NCI-H128 (cell line): ENCODE results near the gene KIF3A.
"Not testable (repeated sequence)": the region's sequence is repeated elsewhere in the genome, so short reads cannot be mapped to it uniquely, and the experiment has no call there.

Experiments
- DNase-seq: peaks from one replicate; lab custom pipeline; 2025; ENCODE audit not compliant: unreplicated experiment; lab: John Stamatoyannopoulos, UW

Gene KIF3A

DNA sequence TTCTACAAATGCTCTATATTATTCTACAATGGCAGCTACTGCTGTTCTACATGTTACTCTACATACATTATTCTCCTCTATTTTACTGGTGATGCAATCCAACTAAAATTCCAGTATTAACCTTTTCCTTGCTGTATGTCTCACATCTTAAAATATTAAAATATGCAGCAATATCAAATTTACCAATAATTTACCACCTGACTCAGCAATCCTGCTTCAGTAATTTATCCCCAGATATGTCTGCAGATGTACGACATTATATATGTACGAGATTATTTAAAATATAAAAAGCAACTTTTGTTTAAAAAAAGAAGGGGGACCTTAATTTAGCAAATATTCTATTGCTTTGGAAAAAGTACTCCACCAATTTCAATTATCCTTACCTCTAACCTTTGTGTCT lies 11.6 kb downstream of the KIF3A start:
- no peak for DNase-seq

DNA sequence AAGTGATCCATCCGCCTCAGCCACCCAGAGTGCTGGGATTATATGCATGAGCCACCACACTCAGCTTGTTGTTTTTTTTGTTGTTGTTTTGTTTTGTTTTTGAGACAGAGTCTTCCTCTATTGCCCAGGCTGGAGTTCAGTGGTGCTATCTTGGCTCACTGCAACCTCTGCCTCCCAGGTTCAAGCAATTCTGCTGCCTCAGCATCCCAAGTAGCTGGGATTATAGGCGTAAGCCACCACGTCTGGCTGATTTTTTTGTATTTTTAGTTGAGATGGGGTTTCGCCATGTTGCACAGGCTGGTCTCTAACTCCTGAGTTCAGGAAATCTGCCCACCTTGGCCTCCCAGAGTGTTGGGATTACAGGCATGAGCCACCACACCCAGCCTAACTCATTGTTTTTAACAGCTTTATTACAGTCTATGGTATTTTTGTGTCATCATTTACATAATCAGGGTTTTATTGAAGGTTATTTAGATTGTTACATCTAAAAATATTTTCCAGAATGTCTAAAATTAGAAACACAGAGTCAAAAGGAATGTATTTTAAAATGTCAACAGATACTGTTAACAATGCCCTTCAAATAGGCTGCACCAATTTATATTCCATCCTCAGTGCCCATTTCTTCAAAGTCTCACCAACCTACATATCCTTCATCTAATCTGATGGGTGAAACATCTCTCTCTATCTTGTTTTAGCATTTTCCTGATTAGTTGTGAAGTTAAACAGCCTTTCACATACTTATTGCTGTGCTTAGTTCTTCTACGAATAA lies 18.6 kb downstream of the KIF3A start:
- no peak for DNase-seq

DNA sequence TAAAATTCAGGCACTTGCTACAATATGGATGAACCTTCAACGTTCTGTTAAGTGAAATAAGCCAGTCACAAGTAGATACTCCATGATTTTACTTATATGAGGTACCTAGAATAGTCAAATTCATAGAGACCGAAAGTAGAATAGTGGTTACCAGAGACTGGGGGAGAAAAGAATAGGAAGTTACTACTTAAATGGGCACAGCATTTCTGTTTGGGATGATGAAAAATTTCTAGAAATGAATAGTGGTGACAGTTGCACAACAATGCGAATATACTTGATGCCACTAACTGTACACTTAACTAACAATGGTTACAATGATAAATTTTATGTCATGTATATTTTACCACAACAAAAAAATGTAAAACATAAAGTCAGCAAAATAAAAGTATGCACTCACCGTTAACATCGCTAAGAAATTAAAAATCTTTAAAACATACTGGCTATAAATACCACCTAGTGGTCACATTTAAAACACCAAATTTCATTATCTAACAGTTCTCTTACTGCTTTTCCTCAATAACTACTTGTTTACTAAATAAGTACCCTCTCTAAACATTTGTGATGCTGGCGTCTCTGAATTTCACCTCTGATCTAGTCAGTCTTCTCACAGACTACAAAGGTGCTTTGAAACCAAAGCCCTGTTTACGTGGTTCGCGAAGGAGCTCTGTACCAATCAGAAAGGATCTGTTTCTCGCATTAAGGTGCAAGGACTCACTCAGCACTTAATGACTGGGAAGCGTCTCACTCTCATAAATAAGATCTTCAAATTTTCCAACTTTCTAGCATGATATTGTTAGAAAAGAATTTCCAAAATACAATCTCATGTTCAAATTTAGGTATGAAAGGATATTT lies 22.7 kb downstream of the KIF3A start:
- no peak for DNase-seq

DNA sequence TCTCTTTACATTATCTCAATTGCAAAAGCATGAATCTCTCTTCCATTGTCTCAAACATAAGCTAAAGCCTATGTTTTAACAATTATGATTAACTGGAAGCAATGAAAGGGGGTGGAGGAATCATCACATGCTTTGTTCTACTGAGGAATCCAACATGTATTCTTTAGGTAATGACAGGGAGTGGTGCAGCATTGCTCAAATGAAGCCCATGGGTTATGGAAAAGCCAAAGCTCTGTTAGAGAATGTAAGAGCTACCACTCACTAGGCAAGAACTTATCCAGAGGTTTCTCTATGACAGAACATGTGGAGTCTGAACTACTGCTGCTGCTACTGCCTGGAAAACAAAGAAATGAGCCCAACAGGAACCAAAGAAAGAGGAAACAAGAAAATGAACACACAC lies 28.7 kb downstream of the KIF3A start:
- no peak for DNase-seq

DNA sequence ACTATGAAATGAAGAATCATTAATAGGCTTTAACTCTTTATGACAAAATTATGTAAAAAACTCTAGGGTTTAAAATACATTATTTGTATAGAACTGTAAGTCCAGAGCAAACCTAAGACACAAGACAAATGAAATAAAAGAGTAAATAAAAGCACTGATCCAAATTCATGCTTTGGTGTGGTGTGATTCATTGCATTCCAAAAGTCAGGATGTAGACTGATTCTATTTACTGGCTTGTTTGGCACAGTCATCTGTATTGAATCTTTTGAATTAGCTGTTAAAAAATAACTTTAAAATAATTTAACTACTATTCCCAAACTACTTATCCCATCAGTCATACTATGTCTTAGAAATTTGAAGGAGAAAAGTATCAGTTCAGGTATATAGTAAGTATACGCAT lies 32.5 kb downstream of the KIF3A start:
- no peak for DNase-seq

DNA sequence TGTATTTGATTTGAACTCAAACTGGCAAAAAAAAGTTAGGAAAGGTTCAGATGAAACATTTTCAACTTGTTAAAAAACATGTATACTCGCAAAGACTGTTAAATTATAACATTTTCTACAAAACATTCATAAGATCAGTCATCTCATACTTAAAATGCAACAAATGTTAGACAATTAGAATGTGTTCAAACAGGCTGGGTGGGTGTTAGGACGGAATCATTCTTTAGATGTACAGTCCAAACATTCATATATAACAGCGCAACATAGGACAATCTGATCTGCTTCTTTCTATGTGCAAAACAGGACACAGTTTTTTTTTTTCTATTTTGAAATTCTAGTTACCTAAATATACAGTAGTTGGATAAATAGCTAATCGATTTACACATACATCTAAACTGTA lies 41.4 kb downstream of the KIF3A start:
- no peak for DNase-seq

DNA sequence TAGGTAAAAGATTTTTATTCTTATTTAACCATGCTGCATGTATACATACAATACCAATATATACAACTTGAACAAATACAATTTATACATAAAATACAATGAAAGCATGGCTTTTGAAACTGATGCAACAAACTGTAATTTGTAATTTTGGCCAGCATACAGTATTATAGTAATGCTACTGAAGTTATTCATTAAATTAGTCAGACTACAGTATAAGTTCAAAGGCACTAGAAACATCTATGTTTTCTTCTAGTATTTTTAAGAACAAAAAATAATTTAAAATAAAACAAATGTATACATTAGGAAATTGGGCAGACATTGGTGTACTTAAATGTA lies 44.7 kb downstream of the KIF3A start:
- no peak for DNase-seq

DNA sequence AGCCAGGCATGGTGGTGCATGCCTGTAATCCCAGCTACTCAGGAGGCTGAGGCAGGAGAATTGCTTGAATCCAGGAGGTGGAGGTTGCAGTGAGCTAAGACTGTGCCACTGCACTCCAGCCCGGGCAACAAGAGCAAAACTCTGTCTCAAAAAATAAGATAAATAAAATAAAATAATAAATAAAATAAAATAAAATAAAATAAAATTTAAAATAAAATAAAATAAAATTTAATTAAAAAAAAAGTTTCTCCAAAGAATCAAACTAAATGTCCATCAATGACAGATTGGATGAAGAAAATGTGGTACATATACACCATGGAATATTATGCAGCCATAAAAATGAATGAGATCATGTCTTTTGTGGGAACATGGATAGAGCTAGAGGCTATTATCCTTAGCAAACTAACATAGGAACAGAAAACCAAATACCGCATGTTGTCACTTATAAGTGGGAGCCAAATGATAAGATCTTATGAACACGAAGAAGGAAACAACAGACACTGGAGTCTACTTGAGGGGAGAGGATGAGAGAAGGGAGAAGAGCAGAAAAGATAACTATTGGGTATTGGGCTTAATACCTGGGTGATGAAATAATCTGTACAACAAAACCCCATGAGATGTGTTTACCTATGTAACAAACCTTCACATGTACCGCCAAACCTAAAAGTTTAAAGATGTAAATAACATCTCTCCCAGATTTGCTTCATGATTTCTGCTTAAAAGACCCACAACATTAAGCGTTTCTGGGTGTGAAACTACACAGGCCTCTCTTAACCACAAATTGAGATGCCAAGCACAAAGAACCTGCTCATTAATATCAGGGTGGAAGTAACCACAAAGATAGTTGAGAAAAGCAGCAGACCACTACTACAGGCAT lies 45.4 kb downstream of the KIF3A start:
- DNase-seq: not testable (repeated sequence)

DNA sequence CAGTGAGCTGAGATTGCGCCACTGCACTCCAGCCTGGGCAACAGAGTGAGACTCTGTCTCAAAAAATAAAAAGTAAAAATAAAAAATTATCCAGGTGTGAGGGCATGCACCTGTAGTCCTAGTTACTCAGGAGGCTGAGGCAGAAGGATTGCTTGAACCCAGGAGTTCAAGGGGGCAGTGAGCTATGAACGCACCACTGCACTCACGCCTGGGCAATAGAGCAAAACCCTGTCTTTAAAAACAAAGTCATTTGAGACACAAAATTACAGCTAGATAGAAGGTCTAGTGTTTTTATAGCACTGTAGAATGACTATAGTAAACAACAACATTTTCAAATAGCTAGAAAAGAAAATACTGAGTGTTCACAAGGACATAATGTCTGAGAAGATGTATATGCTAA lies 47.2 kb downstream of the KIF3A start:
- no peak for DNase-seq

DNA sequence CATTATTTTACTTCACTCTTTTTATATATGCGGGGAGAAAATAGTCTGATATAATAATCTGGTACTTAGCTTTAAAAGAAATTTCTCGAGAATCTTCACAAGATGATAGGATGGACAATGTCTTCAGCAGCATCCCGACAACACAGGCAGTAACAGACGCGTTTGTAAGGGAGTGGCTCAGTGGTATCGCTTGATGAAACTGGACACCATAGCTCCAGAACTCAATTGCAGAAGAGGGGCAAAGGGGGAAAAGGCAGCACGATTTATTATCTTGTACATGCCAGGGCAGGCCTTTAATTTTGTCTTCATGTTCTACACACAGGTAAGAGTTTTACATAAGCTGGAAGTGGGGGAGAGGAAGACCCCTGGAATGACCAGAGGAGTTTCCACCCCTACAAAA lies 47.8 kb downstream of the KIF3A start:
- DNase-seq: no peak

DNA sequence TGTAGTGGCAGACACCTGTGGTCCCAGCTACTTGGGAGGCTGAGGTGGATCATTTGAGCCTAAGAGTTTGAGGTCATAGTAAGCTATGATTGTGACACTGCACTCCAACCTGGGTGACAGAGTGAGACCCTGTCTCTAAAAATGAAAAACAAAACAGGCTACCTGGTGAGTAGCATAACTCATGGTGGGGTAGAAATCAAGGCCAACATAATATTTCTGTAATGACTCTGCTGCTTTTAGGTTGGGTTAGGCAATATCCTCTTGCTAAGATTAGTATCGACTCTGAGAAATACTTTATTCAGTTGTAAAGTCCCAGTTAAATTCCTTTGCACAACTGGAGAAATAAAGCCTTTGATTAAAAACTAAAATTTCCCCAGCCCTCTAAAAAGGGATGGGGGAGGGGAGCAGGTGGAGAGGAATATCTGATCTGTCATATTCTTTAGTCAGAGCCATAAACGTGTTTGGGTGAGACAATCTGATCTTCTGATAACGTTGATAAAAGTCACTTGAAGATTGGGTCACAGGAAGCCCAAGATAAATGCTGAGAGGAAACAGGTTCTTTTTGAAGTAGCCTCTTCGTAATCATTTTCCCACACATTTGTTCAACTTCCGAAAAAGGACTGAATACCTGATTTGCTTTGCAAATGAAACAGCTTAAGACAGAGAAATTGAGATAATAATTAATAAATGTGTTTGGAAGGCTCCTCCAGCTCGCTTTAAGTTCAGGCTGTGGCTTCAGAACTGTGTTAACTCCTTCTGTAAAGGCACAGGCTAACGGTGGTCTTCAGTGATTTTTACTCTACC lies 48.6 kb downstream of the KIF3A start:
- no peak for DNase-seq

DNA sequence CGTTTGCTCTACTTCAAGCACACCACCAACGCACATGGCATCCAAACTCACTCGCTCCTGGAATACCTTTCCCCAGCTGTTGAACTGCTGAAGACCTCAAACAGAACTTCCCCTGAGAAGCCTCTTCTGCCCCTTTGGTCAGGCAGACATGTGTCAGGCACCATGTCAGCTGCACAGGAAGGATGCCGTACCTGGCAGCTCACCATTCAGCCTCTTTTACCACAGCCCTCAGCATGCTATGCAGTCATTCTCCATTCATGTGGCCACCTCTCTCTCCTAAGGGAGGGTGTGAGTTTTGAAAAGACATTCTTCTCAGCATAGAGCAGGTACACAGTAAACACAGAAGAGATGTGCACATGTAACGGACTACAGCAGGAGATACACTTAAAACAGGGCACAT lies 49.4 kb downstream of the KIF3A start:
- DNase-seq: no peak

DNA sequence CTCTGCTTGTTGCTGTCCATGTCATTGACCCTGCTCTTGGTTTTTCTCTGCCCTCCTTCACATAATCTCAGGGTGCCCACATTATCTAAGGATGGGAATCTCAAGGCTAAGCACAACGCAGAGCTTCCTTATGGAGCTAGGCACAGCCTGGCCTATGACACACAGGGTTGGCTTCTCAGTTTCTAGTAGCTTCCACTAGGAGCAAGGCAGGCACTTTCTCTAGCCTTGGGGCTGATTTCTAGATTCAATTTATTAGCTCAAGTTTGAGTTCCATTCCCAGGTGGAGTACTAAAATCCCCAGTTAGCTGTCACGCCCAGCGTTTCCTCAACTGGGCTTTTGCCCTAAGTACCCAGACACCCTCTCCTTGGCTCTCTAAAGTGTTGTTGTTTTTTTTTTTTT lies 51.2 kb downstream of the KIF3A start:
- DNase-seq: no peak

DNA sequence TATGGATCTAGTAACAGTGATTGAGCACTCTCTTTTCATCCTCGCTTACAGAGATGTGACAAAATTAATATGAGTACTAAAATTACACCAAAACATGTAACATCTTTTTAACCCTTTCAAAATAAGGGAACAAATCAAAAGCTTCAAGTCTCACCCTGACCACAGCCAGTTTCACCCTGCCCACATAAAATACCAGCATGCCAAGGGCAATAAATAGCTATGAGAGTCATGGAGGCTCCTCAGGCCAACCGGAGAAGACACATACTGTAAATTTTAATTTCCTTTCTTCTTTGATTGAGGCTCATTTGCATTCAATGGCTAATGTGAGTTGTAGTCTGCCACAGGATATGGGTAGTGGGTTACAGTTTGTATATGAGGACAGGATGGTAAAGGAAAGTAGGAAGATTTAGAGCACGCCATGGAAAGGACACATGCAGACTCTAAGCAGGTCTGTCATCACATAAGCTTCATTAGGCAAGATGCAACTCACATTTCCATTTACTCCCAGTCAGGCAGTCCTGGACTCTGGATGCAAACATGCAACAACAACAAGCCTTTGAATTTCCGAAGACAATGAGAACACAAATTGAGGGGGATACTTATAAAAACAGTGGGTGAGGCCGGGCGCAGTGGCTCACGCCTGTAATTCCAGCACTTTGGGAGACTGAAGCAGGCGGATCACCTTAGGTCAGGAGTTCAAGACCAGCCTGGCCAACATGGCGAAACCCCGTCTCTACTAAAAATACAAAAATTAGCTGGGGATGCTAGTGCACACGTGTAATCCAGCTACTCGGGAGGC lies 52.2 kb downstream of the KIF3A start:
- no peak for DNase-seq

DNA sequence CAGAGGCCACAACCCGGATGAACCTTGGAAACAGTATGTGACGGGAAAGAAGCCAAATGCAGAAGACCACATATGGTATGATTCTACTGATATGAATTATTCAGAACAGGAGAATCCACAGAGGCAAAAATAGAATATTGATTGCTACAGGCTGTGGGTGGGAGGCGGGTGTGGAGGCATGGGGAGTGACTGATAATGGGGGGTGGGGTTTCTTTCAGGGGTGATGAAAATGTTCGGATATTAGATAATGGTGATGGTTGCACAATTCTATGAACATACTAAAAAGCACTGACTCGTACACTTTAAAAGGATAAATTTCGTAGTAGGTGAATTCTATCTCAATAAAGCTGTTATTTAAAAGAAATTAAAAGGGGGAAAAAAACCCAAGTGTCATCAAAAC lies 52.9 kb downstream of the KIF3A start:
- no peak for DNase-seq

DNA sequence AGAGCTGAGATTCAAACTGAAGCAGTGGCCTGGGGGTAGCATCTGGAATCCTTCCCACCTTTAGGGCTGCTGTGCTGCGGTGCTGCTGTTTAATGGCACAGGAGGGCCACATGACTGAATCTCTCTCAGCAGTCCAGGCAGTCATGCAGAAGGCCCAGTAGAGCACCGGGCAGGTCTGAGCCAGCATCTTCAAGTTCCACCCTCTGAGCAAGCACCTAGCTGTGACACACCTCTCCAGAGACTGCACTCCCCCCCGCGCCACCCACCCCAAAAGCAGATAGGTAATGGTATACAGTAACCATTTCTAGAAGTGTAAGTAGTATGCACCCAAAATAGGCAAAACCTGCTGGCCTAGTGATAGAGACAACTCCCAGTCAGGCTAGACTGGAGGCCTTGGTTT lies 55.4 kb downstream of the KIF3A start:
- no peak for DNase-seq

DNA sequence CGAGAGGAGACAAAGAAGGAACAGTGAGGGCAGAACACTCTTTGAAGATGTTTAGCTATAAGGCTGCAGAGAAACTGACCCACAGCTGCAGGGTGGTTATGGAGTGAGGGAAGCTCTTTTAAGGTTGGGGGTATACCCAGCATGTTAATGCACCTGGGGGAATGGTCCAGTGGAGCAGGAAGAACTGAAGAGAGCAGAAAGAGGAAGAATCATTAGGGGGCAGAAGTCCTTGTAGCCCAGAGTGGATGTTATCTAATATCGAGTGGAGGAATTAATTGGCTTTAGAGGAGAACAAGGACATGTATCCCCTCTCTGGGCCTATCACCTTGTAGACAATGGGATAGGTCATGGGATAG lies 55.9 kb downstream of the KIF3A start:
- DNase-seq: no peak

DNA sequence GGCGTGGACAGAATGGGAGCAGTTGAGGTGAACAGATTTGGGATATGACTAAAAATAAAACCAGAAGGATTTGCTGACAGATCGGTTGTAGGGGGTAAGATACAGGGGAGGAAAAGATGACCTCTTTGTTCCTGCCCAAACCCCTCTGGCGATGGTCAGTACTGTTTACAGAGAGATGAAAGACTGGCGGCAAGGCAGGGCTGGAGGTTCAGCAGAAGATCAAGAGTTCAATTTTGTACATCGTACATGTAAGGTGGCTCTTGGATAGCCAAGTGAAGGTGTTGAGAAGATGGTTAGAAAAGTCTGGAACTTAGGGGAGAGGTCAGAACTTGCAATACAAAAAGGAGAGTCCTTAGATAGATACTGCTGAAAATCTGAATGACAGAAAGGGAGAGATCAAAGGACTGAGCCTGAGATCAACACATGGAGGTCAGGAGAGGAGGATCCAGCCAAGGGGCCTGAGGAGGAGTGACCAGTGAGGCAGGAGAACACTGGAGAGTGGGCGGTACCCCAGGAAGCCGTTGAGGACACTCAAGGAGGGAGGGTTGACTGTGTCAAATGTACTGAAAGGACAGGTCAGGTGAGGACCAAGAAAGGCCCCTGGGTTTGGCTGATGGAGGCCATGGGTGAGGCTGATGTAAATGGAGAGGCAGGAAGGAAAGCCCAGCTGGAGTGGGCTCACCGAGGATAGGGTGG lies 56.4 kb downstream of the KIF3A start:
- DNase-seq: no peak

DNA sequence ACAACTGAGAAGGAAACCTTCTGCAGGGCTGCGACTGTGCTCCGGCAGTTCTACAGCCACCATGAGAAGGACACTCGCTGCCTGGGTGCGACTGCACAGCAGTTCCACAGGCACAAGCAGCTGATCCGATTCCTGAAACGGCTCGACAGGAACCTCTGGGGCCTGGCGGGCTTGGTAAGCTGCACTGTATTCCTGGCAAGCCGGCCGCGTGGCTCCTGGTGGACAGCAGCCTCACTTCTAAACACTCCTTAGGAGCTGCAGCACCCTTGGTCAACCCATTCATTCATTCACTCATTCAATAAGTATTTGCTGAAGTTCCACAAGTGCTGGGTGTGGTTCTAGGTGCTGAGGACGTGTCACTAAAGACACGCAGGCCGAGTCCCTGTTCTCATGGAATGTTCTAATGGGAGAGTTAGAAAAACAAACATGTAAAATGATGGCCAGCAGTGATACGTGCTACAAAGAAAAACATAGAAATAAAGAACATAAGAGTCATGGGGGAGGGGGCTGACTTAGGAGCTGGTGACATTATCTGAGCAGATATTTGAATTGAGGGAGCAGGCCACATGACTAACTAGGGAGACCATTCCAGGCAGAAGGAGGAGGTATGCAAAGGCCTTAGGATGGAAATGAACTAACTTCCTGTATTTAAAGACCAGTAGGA lies 57.5 kb downstream of the KIF3A start:
- DNase-seq: no peak
